ENCODE results near the gene OLIG2. TPM values are rescaled to one million over a fixed set of nuclear protein-coding genes. Genes with fewer than 3 reads are reported as not detected.

OLIG2 gene
- total RNA-seq, 1 donor from 2014 or later: not detected

DNA sequence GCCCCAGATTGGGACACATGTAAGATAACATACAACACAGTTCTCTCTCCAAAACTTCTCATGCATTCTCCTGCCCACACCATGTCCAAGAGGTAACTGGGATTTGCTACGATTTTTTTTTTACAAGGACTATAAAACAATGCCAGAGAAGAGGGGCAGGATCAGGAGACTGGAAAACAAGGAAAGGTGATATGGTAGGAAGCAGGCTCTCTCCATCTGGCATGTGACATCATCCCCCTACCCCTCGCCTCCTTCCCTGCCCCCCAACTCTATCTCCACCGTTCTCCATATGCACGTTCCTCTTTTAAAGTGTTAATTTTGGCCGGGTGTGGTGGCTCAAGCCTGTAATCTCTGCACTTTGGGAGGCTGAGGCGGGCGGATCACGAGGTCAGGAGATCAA, 20.7 kb downstream of the OLIG2 start:
- DNase-seq (ENCODE audit: low spot score): no peak
- intact Hi-C loops (cut with micrococcal nuclease): no loop called here
- Mint-ChIP-seq H3K9me3 (no peaks in the 10 kb centered on the region), H3K27ac (no peak overlapping the region), H3K4me3 (no peak overlapping the region), H3K4me1 (ENCODE audit: low read depth) (no peaks in the 10 kb centered on the region), H3K36me3 (ENCODE audit: low read depth) (no peaks in the 10 kb centered on the region), H3K27me3 (ENCODE audit: insufficient read depth) (peaks cover 16% of the 10 kb centered on the region)

- H3K4me3 Mint-ChIP-seq: no peak overlapping the region
- H3K4me1 Mint-ChIP-seq (ENCODE audit: low read depth): no peaks in the 10 kb centered on the region
- no peaks in the 10 kb centered on the region for H3K36me3 Mint-ChIP-seq (ENCODE audit: low read depth)
- no peak for DNase-seq (ENCODE audit: low spot score)
- intact Hi-C loops (cut with micrococcal nuclease): no loop called here
- H3K9me3 Mint-ChIP-seq: no peaks in the 10 kb centered on the region
- peaks cover 16% of the 10 kb centered on the region for H3K27me3 Mint-ChIP-seq (ENCODE audit: insufficient read depth)
- H3K27ac Mint-ChIP-seq: no peak overlapping the region
Measured at GRCh38 chr21:33047231-33047630, 21.5 kb downstream of the OLIG2 start.

- intact Hi-C loops (cut with micrococcal nuclease): no loop called here
- Mint-ChIP-seq H3K36me3 (ENCODE audit: low read depth) (no peaks in the 10 kb centered on the region), H3K9me3 (no peaks in the 10 kb centered on the region), H3K27me3 (ENCODE audit: insufficient read depth) (peaks cover 19% of the 10 kb centered on the region), H3K4me3 (no peak overlapping the region), H3K4me1 (ENCODE audit: low read depth) (no peaks in the 10 kb centered on the region), H3K27ac (no peak overlapping the region)
- no peak for DNase-seq (ENCODE audit: low spot score)
Measured at GRCh38 chr21:33051925-33052324, 26.2 kb downstream of the OLIG2 start.

DNA sequence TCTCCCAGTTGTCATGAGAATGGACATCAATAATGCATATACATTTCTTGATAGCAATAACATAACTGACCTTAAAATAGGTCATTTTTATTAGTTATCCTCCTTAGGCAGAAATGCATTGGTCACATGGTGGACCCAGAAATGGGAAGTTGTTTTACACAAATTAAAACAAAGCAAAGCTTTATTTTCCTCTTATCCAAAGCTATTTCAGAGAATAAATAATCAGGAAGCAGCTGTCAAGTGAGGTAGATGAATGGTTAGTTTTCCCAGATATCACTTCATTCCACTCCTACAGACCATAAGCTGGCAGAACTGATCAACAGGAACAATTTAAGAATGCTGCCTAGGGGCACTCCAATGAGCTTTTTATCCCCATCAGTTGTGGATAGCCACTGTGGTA, 28.2 kb downstream of the OLIG2 start:
- Mint-ChIP-seq H3K4me3 (no peak overlapping the region), H3K27ac (no peak overlapping the region), H3K9me3 (no peaks in the 10 kb centered on the region), H3K36me3 (ENCODE audit: low read depth) (no peaks in the 10 kb centered on the region), H3K4me1 (ENCODE audit: low read depth) (no peaks in the 10 kb centered on the region), H3K27me3 (ENCODE audit: insufficient read depth) (peaks cover 17% of the 10 kb centered on the region)
- DNase-seq (ENCODE audit: low spot score): no peak
- intact Hi-C loops (cut with micrococcal nuclease): no loop called here

DNA sequence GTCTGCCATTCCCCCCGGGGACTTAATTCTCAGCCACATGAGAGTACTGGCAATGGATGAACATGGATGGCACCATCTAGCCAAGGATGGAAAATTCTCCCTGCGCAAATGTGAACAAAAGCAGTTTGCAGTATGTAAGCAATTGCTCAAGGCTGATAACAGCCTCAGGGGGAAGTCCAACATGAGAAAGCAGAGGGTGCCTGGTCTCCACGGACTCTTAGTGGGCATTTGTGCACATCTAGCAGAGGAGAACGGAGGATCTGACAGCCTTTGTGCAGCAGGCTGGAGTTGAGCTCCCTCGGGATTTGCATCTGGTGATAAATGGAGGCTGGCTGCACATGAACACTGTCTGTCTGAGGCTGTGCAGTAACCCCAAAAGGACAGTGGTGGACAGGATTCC, 30.3 kb downstream of the OLIG2 start:
- Mint-ChIP-seq H3K27me3 (ENCODE audit: insufficient read depth) (peaks cover 16% of the 10 kb centered on the region), H3K4me1 (ENCODE audit: low read depth) (no peaks in the 10 kb centered on the region), H3K9me3 (no peaks in the 10 kb centered on the region), H3K27ac (no peak overlapping the region), H3K36me3 (ENCODE audit: low read depth) (no peaks in the 10 kb centered on the region), H3K4me3 (no peak overlapping the region)
- intact Hi-C loops (cut with micrococcal nuclease): no loop called here
- DNase-seq (ENCODE audit: low spot score): no peak

DNA sequence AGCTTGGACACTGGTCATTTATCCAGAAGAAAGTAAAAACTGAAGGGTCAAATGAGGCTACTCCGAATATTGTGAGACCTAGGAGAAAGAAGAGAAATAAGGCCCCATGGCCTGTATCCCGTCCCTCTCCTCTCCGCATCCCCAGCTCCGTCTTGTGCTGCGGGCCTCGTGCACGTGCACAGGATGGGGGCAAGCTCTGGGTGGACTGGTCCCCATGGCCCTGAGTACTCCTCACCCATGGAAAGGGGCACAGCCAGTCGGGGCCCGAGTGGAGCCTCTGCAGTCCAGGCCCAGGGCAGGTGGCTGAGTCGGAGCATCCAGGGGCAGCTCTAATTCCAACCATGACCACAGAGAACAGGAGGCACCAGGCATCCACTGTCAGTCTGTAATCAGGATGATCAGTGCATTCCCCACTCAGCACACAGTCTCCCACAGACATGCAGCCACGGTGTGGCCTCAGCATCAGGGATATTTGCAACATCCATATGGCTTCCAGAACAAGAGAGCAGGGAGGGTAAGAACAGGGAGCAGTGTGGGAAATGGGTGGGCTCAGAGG, 31.7 kb downstream of the OLIG2 start:
- intact Hi-C loops (cut with micrococcal nuclease): no loop called here
- no peak for DNase-seq (ENCODE audit: low spot score)
- no peaks in the 10 kb centered on the region for H3K9me3 Mint-ChIP-seq

GRCh38 chr21:33058527-33058926, 32.8 kb downstream of the OLIG2 start:
- Mint-ChIP-seq H3K4me1 (ENCODE audit: low read depth) (no peaks in the 10 kb centered on the region), H3K4me3 (no peak overlapping the region), H3K27me3 (ENCODE audit: insufficient read depth) (peaks cover 9% of the 10 kb centered on the region), H3K27ac (no peak overlapping the region), H3K9me3 (no peaks in the 10 kb centered on the region), H3K36me3 (ENCODE audit: low read depth) (no peaks in the 10 kb centered on the region)
- intact Hi-C loops (cut with micrococcal nuclease): no loop called here
- no peak for DNase-seq (ENCODE audit: low spot score)

More for the DNA sequence above, 31.7 kb downstream of the OLIG2 start:
- Mint-ChIP-seq H3K27me3 (ENCODE audit: insufficient read depth) (peaks cover 16% of the 10 kb centered on the region), H3K4me1 (ENCODE audit: low read depth) (no peaks in the 10 kb centered on the region), H3K4me3 (no peak overlapping the region), H3K36me3 (ENCODE audit: low read depth) (no peaks in the 10 kb centered on the region), H3K27ac (no peak overlapping the region)

GRCh38 chr21:33058957-33059356, 33.2 kb downstream of the OLIG2 start:
- no peaks in the 10 kb centered on the region for H3K9me3 Mint-ChIP-seq
- H3K4me1 Mint-ChIP-seq (ENCODE audit: low read depth): no peaks in the 10 kb centered on the region
- H3K4me3 Mint-ChIP-seq: no peak overlapping the region
- no peaks in the 10 kb centered on the region for H3K36me3 Mint-ChIP-seq (ENCODE audit: low read depth)
- peaks cover 6% of the 10 kb centered on the region for H3K27me3 Mint-ChIP-seq (ENCODE audit: insufficient read depth)
- H3K27ac Mint-ChIP-seq: no peak overlapping the region
- no peak for DNase-seq (ENCODE audit: low spot score)
- intact Hi-C loops (cut with micrococcal nuclease): no loop called here

GRCh38 chr21:33059380-33059841, 33.7 kb downstream of the OLIG2 start:
- DNase-seq (ENCODE audit: low spot score): peak; percentile 9
- Mint-ChIP-seq H3K27ac (no peak overlapping the region), H3K27me3 (ENCODE audit: insufficient read depth) (peaks cover 6% of the 10 kb centered on the region)

DNA sequence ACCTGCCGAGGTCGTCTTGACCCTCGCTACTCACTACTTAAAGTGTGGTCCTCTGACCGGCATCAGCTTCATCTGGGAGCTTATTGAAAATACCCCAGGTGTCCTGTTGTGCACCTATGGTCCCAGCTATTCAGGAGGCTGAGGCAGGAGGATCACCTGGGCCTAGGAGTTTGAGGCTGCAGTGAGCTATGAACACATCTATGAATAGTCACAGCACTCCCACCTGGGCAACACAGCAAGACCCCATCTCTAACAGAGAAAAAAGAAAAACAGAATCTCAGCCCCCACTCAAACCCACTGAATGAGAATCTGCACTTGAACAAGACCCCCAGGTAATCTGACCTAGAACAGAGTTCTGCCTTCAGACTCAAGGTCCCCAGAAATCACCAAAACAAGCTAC, 35.5 kb downstream of the OLIG2 start:
- Mint-ChIP-seq H3K4me3 (no peak overlapping the region), H3K27me3 (ENCODE audit: insufficient read depth) (peaks cover 17% of the 10 kb centered on the region), H3K4me1 (ENCODE audit: low read depth) (peaks cover 7% of the 10 kb centered on the region), H3K27ac (no peak overlapping the region), H3K36me3 (ENCODE audit: low read depth) (no peaks in the 10 kb centered on the region), H3K9me3 (no peaks in the 10 kb centered on the region)
- intact Hi-C loops (cut with micrococcal nuclease): no loop called here
- no peak for DNase-seq (ENCODE audit: low spot score)

More at GRCh38 chr21:33059380-33059841, 33.7 kb downstream of the OLIG2 start:
- Mint-ChIP-seq H3K36me3 (ENCODE audit: low read depth) (no peaks in the 10 kb centered on the region), H3K4me3 (no peak overlapping the region), H3K9me3 (no peaks in the 10 kb centered on the region), H3K4me1 (ENCODE audit: low read depth) (no peaks in the 10 kb centered on the region)
- intact Hi-C loops (cut with micrococcal nuclease): no loop called here

GRCh38 chr21:33063375-33063883, 37.7 kb downstream of the OLIG2 start:
- no peak overlapping the region for H3K4me3 Mint-ChIP-seq
- no peak overlapping the region for H3K27ac Mint-ChIP-seq
- no peaks in the 10 kb centered on the region for H3K36me3 Mint-ChIP-seq (ENCODE audit: low read depth)
- H3K4me1 Mint-ChIP-seq (ENCODE audit: low read depth): peaks cover 7% of the 10 kb centered on the region
- intact Hi-C loops (cut with micrococcal nuclease): no loop called here
- no peak for DNase-seq (ENCODE audit: low spot score)
- H3K27me3 Mint-ChIP-seq (ENCODE audit: insufficient read depth): peaks cover 36% of the 10 kb centered on the region
- H3K9me3 Mint-ChIP-seq: no peaks in the 10 kb centered on the region

GRCh38 chr21:33063907-33064622, 38.3 kb downstream of the OLIG2 start:
- H3K9me3 Mint-ChIP-seq: no peaks in the 10 kb centered on the region
- H3K27ac Mint-ChIP-seq: no peak overlapping the region
- intact Hi-C loops (cut with micrococcal nuclease): no loop called here
- no peak for DNase-seq (ENCODE audit: low spot score)
- H3K4me3 Mint-ChIP-seq: no peak overlapping the region
- H3K27me3 Mint-ChIP-seq (ENCODE audit: insufficient read depth): peaks cover 40% of the 10 kb centered on the region
- H3K36me3 Mint-ChIP-seq (ENCODE audit: low read depth): no peaks in the 10 kb centered on the region
- peaks cover 7% of the 10 kb centered on the region for H3K4me1 Mint-ChIP-seq (ENCODE audit: low read depth)

- intact Hi-C loops (cut with micrococcal nuclease): no loop called here
- H3K36me3 Mint-ChIP-seq (ENCODE audit: low read depth): no peaks in the 10 kb centered on the region
- no peak for DNase-seq (ENCODE audit: low spot score)
- no peak overlapping the region for H3K4me3 Mint-ChIP-seq
- H3K27me3 Mint-ChIP-seq (ENCODE audit: insufficient read depth): peaks cover 46% of the 10 kb centered on the region
- no peaks in the 10 kb centered on the region for H3K9me3 Mint-ChIP-seq
- H3K27ac Mint-ChIP-seq: no peak overlapping the region
- H3K4me1 Mint-ChIP-seq (ENCODE audit: low read depth): peaks cover 7% of the 10 kb centered on the region
Measured at GRCh38 chr21:33064623-33065390, 39.1 kb downstream of the OLIG2 start.
